Stimulated activated CD4-positive, alpha-beta T cell treated with anti-CD3 and anti-CD28 coated beads, Interleukin-2, amount 100 ng/mL, for 48 hours (primary cell): Measurements from ENCODE around the gene JMJD1C.

Experiments
- DNase-seq, 2 donors: peaks; one replicate each; pipeline ENCODE4 v3.0.0-alpha.2; 2020

JMJD1C gene

DNA sequence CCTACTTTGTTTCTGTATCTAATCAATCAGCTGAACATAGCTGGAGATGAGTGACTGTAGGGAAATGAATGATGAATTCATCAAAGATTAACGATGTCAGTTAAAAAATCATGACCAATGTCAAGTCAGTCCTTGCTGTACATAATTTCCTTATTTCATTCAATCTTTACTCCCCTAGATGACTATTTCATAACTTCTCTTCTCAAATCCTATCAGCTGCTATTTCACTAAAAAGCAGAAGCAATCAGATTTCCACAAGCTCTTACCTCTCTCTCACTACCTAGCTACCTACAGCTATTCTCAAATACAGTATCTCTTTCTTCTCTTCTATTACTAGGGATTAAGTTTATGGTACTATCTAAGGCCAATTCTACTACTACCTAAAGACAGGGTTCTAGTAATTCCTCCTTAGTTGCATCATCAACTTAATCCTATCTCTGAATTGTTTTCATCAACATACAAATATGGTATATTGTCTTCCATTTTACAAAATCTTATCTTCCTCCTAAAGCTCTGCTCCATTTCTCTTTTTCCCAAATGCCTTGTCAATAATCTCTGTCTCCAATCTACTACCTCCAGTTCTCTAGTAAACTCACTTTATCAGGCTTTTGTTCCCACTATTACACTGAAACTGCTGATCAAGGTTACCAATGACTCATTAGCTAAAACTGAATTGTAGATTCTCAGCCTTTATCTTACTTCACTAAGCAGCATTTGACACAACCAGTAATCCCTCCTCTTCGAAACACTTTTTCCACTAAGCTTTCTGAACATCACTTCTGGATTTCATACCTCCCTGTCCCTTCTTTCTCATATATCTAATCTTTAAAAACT, 28.4 kb downstream of the JMJD1C start:
- DNase-seq, result no peak

DNA sequence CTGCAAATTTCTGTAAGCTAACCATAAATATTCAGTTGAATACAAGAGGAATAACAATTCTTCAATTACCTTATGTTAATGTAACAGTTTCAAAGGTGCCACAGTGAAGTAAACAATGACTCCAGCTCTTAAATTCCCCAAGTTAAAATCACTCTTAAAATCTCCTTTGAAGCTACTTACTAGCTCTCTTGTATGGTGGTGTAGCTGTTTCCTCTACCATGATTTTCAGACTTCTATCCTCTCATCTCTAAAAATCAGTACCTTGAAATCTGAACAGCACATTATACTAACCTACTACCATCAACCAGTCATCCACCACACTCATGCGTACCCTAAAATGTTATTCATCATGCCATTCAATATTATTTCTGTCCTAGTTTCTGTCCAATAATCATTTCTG, 29.6 kb downstream of the JMJD1C start:
- DNase-seq, result no peak

GRCh38 chr10:63434866-63435854, 30.6 kb downstream of the JMJD1C start:
- no peak for DNase-seq

DNA sequence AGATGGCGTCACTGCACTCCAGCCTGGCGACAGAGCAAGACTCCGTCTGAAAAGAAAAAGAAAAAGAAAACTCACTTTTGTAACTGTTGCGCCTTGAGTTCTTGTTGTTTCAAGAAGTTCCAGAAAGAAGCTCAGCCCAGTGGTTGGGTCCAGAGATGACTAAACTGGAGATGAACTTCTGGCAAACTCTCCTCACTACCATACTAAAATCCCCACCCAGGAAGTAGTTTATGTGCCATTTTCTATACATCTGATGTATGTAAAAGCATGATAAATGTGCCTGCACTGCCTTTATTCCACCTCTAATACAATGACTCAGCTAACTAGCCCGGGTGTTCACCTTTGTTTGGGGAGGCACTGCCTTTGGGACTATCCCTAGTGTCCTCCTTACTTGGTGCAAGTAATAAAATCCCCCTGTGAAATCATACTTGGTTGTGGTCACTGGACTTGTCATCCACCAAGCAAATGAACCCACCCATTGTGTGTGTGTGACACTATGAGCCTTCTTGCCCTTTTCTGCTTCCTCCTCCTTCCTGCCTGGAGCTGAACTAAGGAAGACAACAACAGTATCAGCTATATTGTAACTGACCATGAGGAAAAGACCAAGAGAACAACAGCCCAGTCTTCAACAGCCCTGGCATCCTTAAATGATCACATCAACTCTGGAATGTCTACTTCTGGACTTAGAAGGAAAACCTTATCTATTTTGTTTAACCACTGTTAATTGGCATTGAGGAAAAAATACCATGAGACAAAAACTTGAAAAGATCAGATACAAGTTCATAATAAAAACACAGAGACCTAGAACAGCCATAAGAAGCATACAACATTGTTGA, 33.6 kb downstream of the JMJD1C start:
- no peak for DNase-seq

DNA sequence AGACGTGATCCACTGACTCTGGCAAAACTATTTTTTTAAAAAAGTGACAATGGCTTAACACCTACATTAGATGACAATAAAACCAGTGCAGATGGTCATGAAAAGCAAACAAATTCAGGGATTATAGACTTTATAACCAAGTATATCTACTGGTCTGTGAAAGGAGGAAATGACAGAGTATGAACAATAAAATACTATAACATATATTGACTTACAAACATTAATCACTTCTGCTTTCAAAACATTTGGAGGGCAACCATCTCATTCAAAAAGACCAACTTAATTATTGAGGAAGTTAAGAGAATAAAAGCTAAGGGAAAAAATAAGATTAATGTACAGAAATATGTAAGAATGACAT, 34.8 kb downstream of the JMJD1C start:
- no peak for DNase-seq

DNA sequence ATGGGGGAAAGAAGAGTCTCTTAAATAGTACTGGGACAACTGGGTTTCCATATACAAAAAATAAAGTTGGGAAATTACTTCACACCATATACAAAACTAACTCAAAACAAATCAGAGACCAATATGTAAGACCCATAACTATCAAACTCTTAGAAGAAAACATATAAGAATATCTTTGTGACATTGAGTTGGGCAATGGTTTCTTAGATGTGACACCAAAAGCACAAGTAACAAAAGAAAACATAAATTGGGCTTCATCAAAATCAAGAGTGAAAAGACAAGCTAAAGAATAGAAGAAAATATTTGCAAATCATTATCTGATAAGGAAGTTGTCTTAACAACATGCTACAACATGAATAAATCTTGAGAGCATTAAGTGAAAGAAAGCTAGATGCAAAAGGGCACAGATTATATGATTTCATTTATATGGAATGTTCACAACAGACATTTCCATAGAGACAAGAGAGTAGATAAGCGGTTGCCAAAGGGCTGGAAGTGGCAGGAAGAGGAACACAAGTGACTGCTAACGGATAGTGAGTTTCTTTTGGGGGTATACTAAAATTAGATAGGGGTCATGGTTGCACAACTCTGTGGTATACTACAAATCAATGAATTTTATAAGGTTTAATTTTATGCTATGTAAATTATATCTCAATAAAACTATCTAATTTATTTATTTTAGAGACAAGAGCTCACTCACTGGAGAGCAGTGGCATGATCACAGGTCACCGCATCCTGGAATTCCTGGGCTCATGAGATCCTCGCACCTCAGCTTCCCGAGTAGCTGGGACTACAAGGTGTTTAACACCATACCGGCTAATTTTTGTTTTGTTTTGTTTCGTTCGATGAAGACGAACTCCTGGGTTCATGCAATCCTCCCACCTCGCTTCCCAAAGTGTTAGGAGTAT, 35.4 kb downstream of the JMJD1C start:
- no peak for DNase-seq

GRCh38 chr10:63429281-63429680, 36.5 kb downstream of the JMJD1C start:
- DNase-seq, result no peak

DNA sequence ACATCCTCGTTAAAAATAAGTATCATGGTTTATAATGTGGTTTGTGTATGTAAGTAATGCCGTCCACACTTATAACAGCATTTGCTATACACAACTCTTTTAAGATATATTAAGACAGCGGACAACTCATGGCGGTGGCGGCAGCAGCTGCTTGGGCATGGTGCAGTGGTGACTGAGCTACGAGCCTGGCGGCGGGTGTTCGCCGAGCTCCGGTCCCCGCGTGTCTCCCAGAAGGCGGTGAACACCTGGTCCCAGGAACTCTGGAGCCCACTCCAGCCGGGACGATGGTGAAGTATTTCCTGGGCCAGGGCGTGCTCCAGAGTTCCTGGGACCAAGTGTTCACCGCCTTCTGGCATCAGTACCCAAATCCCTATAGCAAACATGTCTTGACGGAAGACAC, 38.8 kb downstream of the JMJD1C start:
- no peak for DNase-seq

GRCh38 chr10:63425512-63425911, 40.3 kb downstream of the JMJD1C start:
- DNase-seq, result no peak

DNA sequence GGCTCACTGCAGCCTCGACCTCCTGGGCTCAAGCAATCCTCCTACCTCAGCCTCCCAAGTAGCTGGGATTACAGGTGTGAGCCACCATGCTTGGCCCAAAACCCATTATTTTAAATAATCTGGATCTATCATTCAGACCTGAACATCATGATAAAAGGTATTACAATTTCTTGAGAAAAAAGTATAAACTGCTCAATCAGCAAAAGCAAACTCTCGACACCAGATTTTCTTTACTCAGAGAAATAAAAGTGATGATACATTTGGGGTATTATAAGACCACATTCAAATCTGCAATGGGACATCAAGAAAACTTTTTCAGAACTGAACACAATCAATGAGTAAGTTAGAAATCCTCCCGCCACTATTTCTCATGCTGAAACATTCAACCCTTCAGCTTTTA, 41.2 kb downstream of the JMJD1C start:
- no peak for DNase-seq

- DNase-seq, result no peak
Observed at GRCh38 chr10:63423494-63423893, 42.3 kb downstream of the JMJD1C start.

GRCh38 chr10:63421591-63421990, 44.2 kb downstream of the JMJD1C start:
- no peak for DNase-seq

DNA sequence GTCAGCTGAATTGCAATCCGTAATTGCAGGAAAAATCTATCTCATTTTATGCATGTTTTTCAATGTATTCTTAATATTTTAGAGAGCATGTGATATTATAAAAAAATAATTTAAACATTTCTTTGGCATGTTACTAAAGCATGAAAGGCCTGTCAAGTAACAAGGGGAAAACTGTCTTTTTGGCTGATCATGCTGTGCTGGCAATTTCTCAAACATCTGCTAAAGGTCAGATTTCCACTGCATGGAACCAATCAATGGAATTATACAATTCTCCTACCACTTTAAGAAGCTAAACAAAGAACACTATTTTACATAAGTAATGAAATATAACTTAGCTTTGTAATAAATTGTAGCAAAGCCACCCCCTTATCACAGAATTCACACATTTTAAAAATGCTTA, 49.4 kb downstream of the JMJD1C start:
- no peak for DNase-seq

DNA sequence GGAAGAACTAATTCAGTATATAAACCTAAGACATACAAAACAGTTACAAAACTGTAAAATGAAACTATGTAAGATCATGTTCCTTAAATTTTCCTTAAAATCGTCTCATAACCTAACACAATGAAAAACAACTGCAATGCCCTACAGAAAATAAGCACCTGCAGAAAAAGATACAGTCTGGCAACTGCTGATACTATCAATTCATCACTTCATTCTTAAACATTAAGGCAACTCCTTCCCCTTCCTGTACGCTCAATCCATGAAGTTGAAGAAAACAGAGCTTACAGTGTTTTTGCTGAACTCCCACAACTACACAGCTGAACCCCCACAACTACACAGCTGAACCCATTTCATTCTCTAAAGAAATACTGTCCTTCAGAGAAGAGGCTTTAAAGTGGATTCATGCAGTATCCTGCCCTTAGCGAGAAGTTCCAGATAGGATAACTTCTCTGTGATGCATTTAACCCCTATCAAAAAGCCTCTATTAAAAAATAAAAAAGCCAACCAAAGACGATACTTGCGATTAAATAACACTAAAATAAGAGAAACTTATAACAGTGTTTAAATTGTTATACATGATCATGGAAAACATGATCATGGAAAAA, 50.0 kb downstream of the JMJD1C start:
- no peak for DNase-seq

GRCh38 chr10:63414481-63415260, 51.1 kb downstream of the JMJD1C start:
- no peak for DNase-seq

GRCh38 chr10:63413429-63413828, 52.3 kb downstream of the JMJD1C start:
- DNase-seq, result no peak

- no peak for DNase-seq
Observed at GRCh38 chr10:63412304-63412703, 53.5 kb downstream of the JMJD1C start.

DNA sequence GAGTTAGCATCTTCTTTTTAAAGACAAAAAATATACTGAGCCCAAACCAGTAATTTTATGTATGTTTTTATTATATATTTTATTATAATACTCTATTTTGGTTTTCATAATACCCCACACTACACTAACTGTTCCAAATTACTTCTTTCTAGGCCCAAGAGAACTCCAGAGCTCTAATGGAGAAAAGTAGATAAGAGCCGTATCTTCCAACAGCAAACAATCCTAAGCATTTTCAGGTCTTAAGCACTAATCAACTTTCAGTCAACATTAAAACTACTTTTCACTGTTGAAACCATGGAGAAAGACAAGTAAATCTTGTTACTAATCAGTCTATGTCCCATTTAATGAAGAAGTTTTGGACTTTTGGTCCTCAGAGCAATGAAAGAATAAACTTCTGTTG, 55.1 kb downstream of the JMJD1C start:
- no peak for DNase-seq

- no peak for DNase-seq
Observed at GRCh38 chr10:63409465-63410027, 56.2 kb downstream of the JMJD1C start.

DNA sequence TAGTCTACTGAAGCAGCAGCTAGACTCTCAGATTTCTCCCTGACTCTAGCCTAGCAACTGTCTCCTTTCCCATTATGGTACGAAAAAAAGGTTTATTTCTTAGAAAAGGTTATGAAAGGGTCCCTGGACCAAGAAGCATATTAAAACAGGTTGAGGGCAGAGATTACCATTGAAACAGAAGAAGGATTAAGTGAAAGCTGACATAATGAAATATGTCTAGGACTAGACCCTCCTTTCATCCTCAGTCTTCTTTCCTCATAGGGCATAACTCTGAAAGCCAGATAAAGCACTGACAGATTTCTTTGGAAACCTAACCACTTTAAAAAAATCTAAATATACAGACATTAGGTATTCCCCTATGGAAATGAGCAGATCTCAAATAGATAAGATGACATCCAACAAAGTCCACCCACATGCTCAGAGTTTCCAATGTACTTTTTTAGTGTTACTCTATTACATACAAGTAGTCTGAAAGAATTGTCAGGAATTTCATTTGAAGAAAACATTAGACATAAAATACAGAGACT, 58.6 kb downstream of the JMJD1C start:
- no peak for DNase-seq
